ENCODE results near the gene TSPAN18.

- TF ChIP-seq, protein P1, sequence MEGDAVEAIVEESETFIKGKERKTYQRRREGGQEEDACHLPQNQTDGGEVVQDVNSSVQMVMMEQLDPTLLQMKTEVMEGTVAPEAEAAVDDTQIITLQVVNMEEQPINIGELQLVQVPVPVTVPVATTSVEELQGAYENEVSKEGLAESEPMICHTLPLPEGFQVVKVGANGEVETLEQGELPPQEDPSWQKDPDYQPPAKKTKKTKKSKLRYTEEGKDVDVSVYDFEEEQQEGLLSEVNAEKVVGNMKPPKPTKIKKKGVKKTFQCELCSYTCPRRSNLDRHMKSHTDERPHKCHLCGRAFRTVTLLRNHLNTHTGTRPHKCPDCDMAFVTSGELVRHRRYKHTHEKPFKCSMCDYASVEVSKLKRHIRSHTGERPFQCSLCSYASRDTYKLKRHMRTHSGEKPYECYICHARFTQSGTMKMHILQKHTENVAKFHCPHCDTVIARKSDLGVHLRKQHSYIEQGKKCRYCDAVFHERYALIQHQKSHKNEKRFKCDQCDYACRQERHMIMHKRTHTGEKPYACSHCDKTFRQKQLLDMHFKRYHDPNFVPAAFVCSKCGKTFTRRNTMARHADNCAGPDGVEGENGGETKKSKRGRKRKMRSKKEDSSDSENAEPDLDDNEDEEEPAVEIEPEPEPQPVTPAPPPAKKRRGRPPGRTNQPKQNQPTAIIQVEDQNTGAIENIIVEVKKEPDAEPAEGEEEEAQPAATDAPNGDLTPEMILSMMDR (IDR thresholded peaks at IDR 0.05) = no peak
- no peak for TF ChIP-seq POLR2A (IDR thresholded peaks at IDR 0.05)
Observed at GRCh38 chr11:44840521-44841251, 113.9 kb downstream of the TSPAN18 start.
